Epithelial cell of prostate (primary cell): ENCODE measurements around the gene TSSK3.
A peak's percentile ranks its signal among the peaks of the same experiment; 100 is the strongest.
"Not testable (repeated sequence)": the region's sequence is repeated elsewhere in the genome, so short reads cannot be mapped to it uniquely, and the experiment has no call there.

Experiments
- DNase-seq: peaks from one replicate; pipeline ENCODE4 v3.0.0-alpha.2; 2011; ENCODE audit warnings: low read depth, low spot score
- H3K27ac ChIP-seq: fragments of 450-650 bp; 2 replicates; pipeline ENCODE4 v1.5.1; 2017; ENCODE audit warnings: mild to moderate bottlenecking

TSSK3 gene

DNA sequence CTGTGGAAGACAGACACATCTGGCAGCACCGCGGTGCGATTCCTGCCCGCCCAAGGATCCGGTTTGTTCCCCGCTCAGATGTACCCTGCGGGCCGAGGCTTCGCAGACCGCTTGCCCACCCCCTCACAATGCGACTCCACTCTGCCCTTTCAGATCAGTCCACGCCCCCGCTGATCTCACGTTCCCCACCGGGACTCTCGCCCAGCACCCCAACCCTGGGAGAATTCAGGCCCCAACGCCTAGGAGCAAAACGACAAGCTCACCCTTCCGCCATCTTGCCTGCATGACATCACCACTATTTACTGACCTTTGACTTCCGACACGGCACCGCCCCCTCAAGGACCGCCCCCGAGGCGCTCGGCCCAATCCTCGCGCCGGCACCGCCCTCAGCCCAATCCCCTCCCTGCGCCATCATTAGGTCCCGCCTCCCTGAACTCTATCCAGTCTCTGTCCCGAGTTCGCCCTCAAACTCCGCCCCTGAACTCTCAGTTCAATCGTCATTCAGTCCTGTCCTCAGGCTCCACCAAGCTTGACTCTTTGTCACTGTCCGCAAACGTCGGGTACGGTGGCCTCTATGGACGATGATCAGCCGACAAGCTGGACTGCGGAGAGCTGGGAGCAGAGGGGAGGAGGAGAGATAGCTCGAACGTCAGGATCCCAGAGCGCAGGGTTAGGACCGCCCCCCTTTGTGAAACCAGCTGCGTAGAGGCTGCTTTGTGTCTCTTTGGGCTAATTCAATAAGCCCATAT, 32.0 kb downstream of the TSSK3 start, which contains the start of gene BSDC1:
Gene BSDC1, minus strand, starts transcription at position 301 of the 749 bp plus-strand sequence. Its CDS starts 27 bp downstream, at position 274.
- DNase-seq: peak; percentile 87
- peak within 1 kb of the TSS; percentile 77 for H3K27ac ChIP-seq

DNA sequence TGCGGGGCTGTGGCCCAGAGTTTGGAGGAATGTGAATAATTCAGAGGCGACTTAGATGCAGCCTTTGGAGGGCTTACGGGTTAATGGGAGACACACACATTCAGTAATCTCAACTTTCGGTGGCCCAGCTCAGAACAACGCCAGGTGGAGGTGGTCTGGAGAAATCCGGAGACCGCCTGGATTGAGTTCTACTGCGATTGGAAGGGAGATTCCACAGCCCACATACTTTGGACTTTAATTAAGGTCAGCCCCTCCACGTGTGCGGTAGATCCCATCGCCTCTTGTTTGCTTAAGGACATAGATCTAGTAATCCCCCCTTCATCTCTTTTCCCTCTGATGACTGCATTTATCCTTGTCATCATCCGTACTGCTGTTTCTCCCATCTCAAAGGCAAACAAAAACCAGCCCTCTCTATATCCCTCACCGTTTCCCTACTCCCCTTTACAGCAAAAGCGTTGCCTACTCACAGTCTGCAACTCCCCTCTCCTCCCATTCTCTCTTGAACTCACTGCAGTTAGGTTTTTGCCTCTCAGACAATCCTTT, 32.6 kb downstream of the TSSK3 start:
- peak overlapping the region; percentile 77 for H3K27ac ChIP-seq
- DNase-seq: no peak

DNA sequence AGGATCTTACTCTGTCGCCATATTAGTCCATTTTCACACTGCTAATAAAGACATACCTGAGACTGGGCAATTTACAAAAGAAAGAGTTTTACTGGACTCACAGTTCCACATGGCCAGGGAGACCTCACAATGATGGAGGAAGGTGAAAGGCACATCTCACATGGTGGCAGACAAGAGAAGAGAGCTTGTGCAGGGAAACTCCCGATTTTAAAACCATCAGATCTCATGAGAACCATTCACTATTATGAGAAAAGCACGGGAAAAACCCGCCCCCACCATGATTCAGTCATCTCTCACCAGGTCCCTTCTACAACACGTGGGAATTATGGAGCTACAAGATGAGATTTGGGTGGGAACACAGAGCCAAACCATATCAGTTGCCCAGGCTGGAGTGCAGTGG, 34.2 kb downstream of the TSSK3 start:
- DNase-seq, H3K27ac ChIP-seq: not testable (repeated sequence)

DNA sequence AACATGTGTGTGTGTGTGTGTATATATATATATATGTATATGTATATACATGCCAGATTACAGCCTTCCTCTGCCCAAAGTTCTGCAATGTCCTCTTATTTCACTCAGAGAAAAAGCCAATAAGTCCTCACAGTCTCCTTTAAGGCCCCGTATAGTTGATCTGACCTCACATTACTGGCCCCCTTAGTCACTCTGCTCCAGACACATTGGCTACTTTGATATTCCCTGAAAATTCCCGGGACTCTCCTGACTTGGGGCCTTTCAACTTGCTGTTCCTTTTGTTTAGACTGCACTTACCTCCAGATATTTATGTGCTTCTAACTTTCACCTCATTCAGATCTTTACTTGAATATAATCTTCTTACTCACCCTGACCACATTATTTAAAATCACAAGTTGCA, 36.1 kb downstream of the TSSK3 start:
- no peak overlapping the region for H3K27ac ChIP-seq
- DNase-seq: no peak

DNA sequence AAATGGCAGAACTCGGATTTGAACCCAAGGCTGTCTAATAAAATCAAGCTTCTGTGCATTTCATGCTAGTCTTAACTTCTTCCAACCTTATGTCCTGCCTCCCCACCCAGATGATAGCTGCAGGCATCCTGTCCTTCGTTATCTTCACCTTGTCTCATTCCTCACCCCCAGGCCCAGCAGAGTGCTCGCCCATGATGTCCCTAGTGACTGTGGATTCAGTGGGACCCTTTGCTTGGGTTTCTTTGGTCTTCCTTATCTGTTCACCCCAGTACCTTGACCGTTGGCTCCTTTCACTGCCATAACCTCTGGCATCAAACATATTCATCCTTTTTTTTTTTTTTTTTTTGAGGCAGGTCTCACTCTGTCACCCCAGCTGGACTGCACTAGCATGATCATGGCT, 37.5 kb downstream of the TSSK3 start:
- H3K27ac ChIP-seq: no peak overlapping the region
- no peak for DNase-seq

DNA sequence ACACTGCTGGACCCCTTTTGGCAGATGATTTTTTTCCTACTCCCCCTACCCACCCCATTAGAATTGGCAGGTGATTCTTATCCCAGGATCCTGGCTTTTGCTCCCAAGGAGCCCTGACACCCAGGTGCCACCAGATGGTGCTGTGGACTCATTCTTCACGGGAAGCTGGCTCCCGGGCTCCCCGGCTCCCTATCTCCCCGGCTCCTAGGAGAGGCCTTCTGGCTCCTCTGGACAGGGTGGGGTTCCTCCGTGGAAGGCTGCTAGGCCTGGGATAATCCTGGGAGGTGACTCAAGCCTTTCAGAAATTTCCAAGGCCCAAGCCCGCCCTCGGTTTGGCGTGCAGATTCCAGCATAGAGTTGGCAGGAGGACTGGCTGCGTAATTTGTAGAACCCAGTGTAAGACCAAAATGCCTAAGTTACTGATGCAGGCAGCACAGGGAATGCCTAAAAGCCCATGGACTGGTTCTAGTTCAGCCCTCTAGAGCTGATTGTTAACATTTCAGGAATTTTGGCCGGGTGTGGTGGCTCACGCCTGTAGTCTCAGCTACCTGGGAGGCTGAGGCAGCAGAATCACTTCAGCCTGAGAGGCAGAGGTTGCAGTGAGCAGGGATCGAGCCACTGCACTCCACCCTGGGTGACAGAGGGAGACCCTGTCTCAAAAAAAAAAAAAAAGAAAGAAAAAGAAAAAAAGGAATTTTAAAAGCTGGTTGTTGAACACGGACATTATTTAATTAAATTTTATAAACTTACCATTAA, 38.7 kb downstream of the TSSK3 start:
- H3K27ac ChIP-seq: no peak overlapping the region
- DNase-seq: no peak

DNA sequence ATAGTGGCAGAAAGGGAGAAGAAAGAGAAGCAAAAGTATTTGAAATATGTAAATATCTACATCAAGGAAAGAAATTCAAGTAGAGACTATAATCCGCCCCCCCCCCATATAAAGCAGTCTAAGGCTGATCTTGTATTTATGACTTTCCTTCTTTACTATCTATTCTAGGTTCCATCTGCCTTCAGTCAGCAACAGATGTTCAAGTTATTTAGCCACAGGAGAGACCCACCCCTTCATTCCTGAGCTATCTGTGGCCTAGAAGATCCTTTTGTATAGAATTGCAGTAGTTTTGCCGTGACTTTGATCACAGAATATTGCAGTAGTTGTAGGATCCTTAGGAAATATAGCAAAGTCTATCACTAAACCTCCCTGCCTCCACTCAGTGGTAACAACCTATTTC, 42.6 kb downstream of the TSSK3 start:
- no peak for DNase-seq
- no peak overlapping the region for H3K27ac ChIP-seq

DNA sequence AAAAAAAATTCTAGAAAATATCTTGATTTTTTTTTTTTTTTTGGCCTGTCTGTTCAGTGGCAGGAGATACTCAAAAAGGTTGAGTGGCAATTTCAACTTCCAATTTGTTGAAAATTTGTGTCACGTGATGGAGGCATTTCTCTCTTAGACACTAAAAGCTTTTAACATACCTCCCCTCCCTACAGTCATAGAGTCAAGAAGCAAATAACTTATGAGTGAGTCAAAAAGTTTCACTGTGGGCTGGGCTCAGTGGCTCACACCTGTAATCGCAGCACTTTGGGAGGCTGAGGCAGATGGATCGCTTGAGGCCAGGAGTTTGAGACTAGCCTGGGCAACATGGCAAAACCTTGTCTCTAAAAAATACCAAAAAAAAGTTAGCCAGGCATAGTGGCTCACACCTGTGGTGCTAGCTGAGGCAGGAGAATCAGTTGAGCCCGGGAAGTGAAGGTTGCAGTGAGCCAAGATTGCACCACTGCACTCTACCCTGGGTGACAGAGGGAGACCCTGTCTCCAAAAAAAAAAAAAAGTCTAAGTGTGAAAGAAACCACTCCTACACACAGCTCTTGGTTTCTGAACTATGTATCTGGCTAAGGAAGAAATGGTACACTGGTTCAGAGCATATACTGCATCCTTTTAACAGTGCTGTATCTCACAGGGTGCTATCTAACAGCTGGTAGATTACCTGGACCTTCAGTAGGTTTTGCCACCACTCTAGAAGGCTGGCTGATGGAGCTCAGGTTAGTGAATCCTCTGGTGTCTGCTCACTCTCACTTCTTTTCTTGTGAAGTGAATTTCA, 43.5 kb downstream of the TSSK3 start:
- H3K27ac ChIP-seq: peak overlapping the region; percentile 9
- DNase-seq: no peak

DNA sequence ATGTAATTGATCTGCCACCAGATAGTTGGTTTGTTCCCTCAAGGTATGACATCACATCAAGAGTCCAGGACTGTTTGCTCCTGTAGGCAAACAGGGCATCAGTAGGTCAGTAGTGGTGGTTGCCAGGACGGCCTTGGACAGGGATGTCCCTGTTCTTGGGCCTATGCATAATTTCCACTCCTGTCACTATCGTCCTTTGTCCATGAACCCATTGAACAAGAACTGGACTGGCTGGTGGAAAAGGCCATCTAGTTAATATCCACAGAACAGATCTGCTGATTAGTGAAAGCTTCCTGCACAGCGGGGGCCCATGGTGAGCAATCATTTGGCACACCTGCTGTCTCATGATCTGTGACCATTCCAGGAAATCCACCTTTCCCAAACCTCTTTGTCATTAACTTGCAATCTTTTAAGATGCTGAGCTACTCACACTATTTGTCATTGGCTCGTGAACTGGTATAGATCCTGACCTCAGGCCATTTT, 44.3 kb downstream of the TSSK3 start:
- DNase-seq: no peak

DNA sequence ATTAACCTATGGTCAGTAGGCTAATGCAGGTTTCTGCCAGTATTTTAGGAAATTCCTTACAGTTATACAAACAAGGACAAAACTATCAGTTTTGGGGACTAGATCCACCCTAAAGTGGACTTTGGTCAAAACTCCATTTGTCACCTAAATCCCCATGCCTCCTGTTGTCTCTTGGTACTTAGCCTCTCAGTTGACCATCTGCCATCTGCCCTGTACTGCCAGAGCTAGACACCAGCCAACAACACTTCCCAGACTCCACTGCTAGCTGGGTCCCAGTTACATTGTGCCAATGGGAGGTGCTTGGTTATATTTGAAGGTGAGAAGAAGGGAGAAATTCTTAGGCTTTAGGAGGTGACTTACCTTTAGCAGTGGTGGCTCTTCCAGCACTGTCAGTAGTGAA, 48.9 kb downstream of the TSSK3 start:
- no peak overlapping the region for H3K27ac ChIP-seq
- DNase-seq: no peak

More for the DNA sequence above, 44.3 kb downstream of the TSSK3 start:
- peak overlapping the region; percentile 9 for H3K27ac ChIP-seq

DNA sequence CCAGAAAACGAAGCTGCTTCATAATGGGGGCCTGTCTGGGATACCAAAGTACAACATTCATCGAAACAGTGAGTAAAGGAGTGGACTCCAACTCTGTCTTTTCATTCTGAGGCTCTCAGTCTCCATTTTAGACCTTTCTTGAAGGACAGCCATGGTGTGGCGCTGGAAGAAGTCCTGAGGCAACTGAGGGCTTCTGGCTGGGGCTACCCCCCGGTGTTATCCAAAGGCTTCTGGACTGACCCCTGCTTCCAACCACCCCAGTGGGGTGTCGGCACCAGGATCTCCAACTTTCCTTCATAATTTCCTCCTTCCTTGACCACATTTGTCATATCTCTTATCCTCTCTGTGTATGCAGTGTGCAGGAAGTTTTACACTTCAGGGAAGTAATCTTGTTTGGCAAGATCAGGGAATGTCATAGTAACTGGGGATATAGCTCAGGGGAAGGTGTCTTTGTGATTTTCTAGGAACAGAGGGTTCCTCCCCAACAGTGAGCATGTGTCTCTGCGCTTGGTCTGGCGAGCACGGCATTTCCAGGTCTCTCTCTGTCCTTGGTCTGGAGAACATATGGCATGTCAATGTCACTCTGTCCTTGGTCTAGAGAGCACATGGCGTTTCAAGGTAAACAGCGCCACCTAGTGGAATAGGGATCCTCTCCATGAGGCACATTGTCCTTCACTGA, 51.3 kb downstream of the TSSK3 start:
- DNase-seq: no peak
- H3K27ac ChIP-seq: no peak overlapping the region
